Endothelial cell of umbilical vein (primary cell): ENCODE results near the gene SNHG17.

ENCODE experiments used
- CTCF ChIP-seq, 2 donors: IDR thresholded peaks; 1 replicate in 1 of 2; 2 replicates in 1 of 2; pipeline ENCODE4 v1.5.1; 2011; ENCODE audit warnings: low read length in 2 of 2, mild to moderate bottlenecking in 2 of 2, moderate library complexity in 2 of 2, control low read depth in 1 of 2, inconsistent platforms in 1 of 2, low read depth in 1 of 2; ENCODE audit not compliant: insufficient read depth in 1 of 2; ENCODE audit errors: extremely low read depth in 1 of 2
- EZH2 ChIP-seq: IDR thresholded peaks from 2 replicates; pipeline ENCODE4 v1.6.1; 2012; ENCODE audit warnings: borderline replicate concordance, low read depth, mild to moderate bottlenecking, moderate library complexity, low read length, inconsistent platforms; ENCODE audit not compliant: severe bottlenecking
- FOS ChIP-seq: IDR thresholded peaks from 2 replicates; pipeline ENCODE4 v1.6.1; 2011; ENCODE audit warnings: mild to moderate bottlenecking, low read length, moderate library complexity, borderline replicate concordance; ENCODE audit not compliant: insufficient read depth
- JUN ChIP-seq: IDR thresholded peaks from 2 replicates; pipeline ENCODE4 v1.6.1; 2011; ENCODE audit warnings: borderline replicate concordance, low read depth; ENCODE audit not compliant: insufficient read length, insufficient read depth
- MAX ChIP-seq: IDR thresholded peaks from 2 replicates; pipeline ENCODE4 v1.6.1; 2011; ENCODE audit not compliant: insufficient read depth, insufficient read length
- MYC ChIP-seq: IDR thresholded peaks from one replicate; pipeline ENCODE4 v1.6.1; 2011; ENCODE audit warnings: mild to moderate bottlenecking, low read depth, low read length
- POLR2A ChIP-seq: IDR thresholded peaks from 2 replicates; pipeline ENCODE4 v1.6.1; 2012; ENCODE audit warnings: low read depth, mild to moderate bottlenecking, control low read depth, low read length
- POLR2AphosphoS5 ChIP-seq: IDR thresholded peaks from 2 replicates; pipeline ENCODE4 v1.6.1; 2012; ENCODE audit warnings: low read depth, mild to moderate bottlenecking, control low read depth, low read length, moderate library complexity; ENCODE audit not compliant: insufficient read depth

- TF ChIP-seq JUN (no peak), CTCF (IDR thresholded peaks at IDR 0.05; ENCODE audit: extremely low read depth in 1 of 2, insufficient read depth in 1 of 2, low read depth in 1 of 2, low read length in 2 of 2) (no peak), MYC (no peak), EZH2 (no peak), MAX (no peak), POLR2A (no peak), POLR2AphosphoS5 (no peak), FOS (no peak)
Measured at GRCh38 chr20:38428800-38429199, 6.3 kb downstream of the SNHG17 start.
